ENCODE measurements around the gene NEURL3. TPM values are rescaled to one million over a fixed set of nuclear protein-coding genes. Genes with fewer than 3 reads are reported as not detected.

NEURL3 gene
- total RNA-seq, 2 donors from 2014 or later = 8.9 to 28.9 TPM

DNA sequence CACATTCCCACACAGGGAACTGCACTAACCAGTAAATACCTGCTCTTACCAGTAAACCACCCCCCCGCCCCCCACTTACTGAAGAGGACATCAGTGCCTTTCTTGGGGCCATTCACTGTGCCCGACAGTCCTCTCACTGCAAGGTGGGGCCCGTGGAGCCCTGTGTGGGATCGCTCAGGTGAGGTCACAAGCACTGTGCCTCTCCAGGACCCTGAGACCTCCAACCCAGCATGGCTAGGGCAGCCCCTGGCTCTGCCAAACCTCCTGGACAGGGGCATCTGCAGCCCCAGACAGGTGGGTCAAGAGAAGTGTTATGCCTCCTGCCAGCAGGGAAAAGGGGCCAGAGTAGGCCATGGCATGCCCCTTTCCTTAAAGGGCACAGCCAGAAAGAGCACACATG is 6.7 kb upstream of the NEURL3 start:
- no peaks in the 10 kb centered on the region for H3K4me1 ChIP-seq (replicated peaks)
- no peak for DNase-seq (ENCODE audit: low spot score)
- H3K4me3 ChIP-seq = no peak overlapping the region
- 90% methylated on average over 4 of the region's 4 CpGs for WGBS
- no peak overlapping the region for H3K27ac ChIP-seq
- H3K36me3 ChIP-seq = no peaks in the 10 kb centered on the region
- H3K9me3 ChIP-seq = no peaks in the 10 kb centered on the region
- no peaks in the 10 kb centered on the region for H3K27me3 ChIP-seq (replicated peaks; ENCODE audit: insufficient read depth)
- intact Hi-C loops (cut with DNase I) = no loop called here
- TF ChIP-seq POLR2A (IDR thresholded peaks at IDR 0.05) (no peak), POLR2AphosphoS5 (IDR thresholded peaks at IDR 0.05) (no peak), CTCF (IDR thresholded peaks at IDR 0.05) (no peak)

GRCh38 chr2:96510931-96511595 is 5.9 kb upstream of the NEURL3 start:
- Histone ChIP-seq H3K36me3 (no peaks in the 10 kb centered on the region), H3K27ac (no peak overlapping the region), H3K4me3 (no peak overlapping the region), H3K9me3 (no peaks in the 10 kb centered on the region), H3K27me3 (replicated peaks; ENCODE audit: insufficient read depth) (no peaks in the 10 kb centered on the region), H3K4me1 (replicated peaks) (no peaks in the 10 kb centered on the region)
- intact Hi-C loops (cut with DNase I) = no loop called here
- no peak for TF ChIP-seq POLR2AphosphoS5 (IDR thresholded peaks at IDR 0.05)
- no peak for TF ChIP-seq POLR2A (IDR thresholded peaks at IDR 0.05)
- TF ChIP-seq CTCF (IDR thresholded peaks at IDR 0.05) = no peak
- DNase-seq (ENCODE audit: low spot score) = no peak
- WGBS = 84% methylated on average over 6 of the region's 6 CpGs

DNA sequence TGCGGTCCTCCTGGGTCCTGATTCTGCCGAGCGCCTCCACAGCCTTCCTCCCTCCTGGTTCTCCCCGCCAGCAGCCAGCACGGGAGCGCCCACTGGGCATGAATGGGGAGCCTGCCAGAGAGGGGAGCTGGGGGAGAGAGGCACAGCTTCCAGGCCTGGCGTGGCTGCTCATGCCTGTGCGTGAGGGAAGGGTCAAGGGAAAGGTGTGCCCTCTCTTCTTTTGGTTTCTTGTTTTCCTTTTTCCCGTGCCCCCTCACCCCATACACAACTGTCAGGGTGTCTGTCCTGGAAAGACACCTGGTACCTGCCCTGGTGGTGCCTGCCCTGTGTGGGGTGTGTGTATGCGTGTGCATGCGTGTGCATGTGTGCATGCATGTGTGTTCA is 4.7 kb upstream of the NEURL3 start:
- no peak overlapping the region for H3K4me3 ChIP-seq

GRCh38 chr2:96509114-96509846 is 4.1 kb upstream of the NEURL3 start:
- Histone ChIP-seq H3K4me3 (no peak overlapping the region), H3K4me1 (replicated peaks) (no peaks in the 10 kb centered on the region), H3K9me3 (no peaks in the 10 kb centered on the region), H3K36me3 (no peaks in the 10 kb centered on the region), H3K27me3 (replicated peaks; ENCODE audit: insufficient read depth) (no peaks in the 10 kb centered on the region), H3K27ac (no peak overlapping the region)
- TF ChIP-seq POLR2A (IDR thresholded peaks at IDR 0.05) (no peak), CTCF (IDR thresholded peaks at IDR 0.05) (peak; percentile 95 to 98 (median 98)), POLR2AphosphoS5 (IDR thresholded peaks at IDR 0.05) (peak; percentile 78)
- peak; percentile 86 for DNase-seq (ENCODE audit: low spot score)
- WGBS = 30% methylated on average over 25 of the region's 32 CpGs
- intact Hi-C loops (cut with DNase I) = loop anchor here (2.0 to 10.0 kb wide), 3 partner anchors 43 to 204 kb away; partner anchors contain the start of gene SNRNP200

More for the DNA sequence above, 4.7 kb upstream of the NEURL3 start:
- TF ChIP-seq POLR2A (IDR thresholded peaks at IDR 0.05) = no peak
- no peak for TF ChIP-seq CTCF (IDR thresholded peaks at IDR 0.05)
- no peak for TF ChIP-seq POLR2AphosphoS5 (IDR thresholded peaks at IDR 0.05)
- Histone ChIP-seq H3K27me3 (replicated peaks; ENCODE audit: insufficient read depth) (no peaks in the 10 kb centered on the region), H3K4me1 (replicated peaks) (no peaks in the 10 kb centered on the region), H3K36me3 (no peaks in the 10 kb centered on the region), H3K27ac (no peak overlapping the region), H3K9me3 (no peaks in the 10 kb centered on the region)
- no peak for DNase-seq (ENCODE audit: low spot score)
- intact Hi-C loops (cut with DNase I) = loop anchor here (2.0 to 10.0 kb wide), 3 partner anchors 42 to 205 kb away; partner anchors contain the start of gene SNRNP200
- WGBS = 49% methylated on average over 11 of the region's 11 CpGs

Data from prostate gland (tissue), 2 donors.